Heart left ventricle (tissue), 16 donors: Measurements from ENCODE around the gene MUSK. TPM values are rescaled to one million over a fixed set of nuclear protein-coding genes. Genes with fewer than 3 reads are reported as not detected.

ENCODE experiments used
- ATAC-seq, 4 donors: fragments of 200-7000 bp; cut with Tn5 transposase; one replicate each; pipeline ENCODE4 v1.9.1; 2020 to 2022; ENCODE audit warnings: moderate library complexity in 4 of 4, mild to moderate bottlenecking in 3 of 4, moderate number of reproducible peaks in 1 of 4
- DNase-seq, 5 donors: peaks; one replicate each; pipeline ENCODE4 v3.0.0-alpha.2; 2020
- H3K27ac ChIP-seq, 12 donors: fragments of 200-600 bp; sonication (generic) in 4 of 12; one replicate each; pipeline versions ENCODE4 v1.5.0 to v1.8.0; 2016 to 2022; ENCODE audit warnings: mild to moderate bottlenecking in 2 of 12
- H3K27me3 ChIP-seq, 9 donors: fragments of 200-600 bp; sonication (generic) in 2 of 9; one replicate each; pipeline versions ENCODE4 v1.5.1 to v1.8.0; 2016 to 2022; ENCODE audit warnings: mild to moderate bottlenecking in 3 of 9
- H3K36me3 ChIP-seq, 9 donors: fragments of 200-600 bp; sonication (generic) in 2 of 9; one replicate each; pipeline versions ENCODE4 v1.5.0 to v1.8.0; 2018 to 2022; ENCODE audit warnings: mild to moderate bottlenecking in 2 of 9
- H3K4me1 ChIP-seq, 12 donors: fragments of 200-600 bp; sonication (generic) in 4 of 12; one replicate each; pipeline versions ENCODE4 v1.5.0 to v1.8.0; 2016 to 2022; ENCODE audit warnings: mild to moderate bottlenecking in 3 of 12
- H3K4me3 ChIP-seq, 12 donors: fragments of 200-600 bp; sonication (generic) in 4 of 12; one replicate each; pipeline versions ENCODE4 v1.5.0 to v1.8.0; 2017 to 2022; ENCODE audit warnings: mild to moderate bottlenecking in 9 of 12, moderate library complexity in 4 of 12
- H3K9me3 ChIP-seq, 12 donors: fragments of 200-600 bp; sonication (generic) in 4 of 12; one replicate each; pipeline versions ENCODE4 v1.5.0 to v1.8.0; 2016 to 2022; ENCODE audit warnings: mild to moderate bottlenecking in 1 of 12
- CTCF ChIP-seq, 12 donors: fragments of 200-600 bp; sonication (generic) in 4 of 12; IDR thresholded peaks; one replicate each; pipeline versions ENCODE4 v1.5.0 to v1.8.0; 2018 to 2022; ENCODE audit warnings: antibody characterized with exemption in 12 of 12, mild to moderate bottlenecking in 5 of 12
- POLR2A ChIP-seq, 2 donors: fragments of 450-650 bp; IDR thresholded peaks; one replicate each; pipeline ENCODE4 v1.6.1; 2017; ENCODE audit warnings: antibody characterized with exemption in 2 of 2, mild to moderate bottlenecking in 2 of 2, moderate library complexity in 2 of 2
- WGBS, 4 donors: extraction: QIAGEN DNeasy Blood & Tissue Kit in 2 of 4; methylation state at CpG; one replicate each; pipeline versions ENCODE4 v1.1.5 to v1.1.7; 2013 to 2018; 5-methylcytosine and 5-hydroxymethylcytosine counted together
- intact Hi-C, 10 donors: fragments of 100-400 bp; cut with DNase I; formaldehyde crosslinking; loops; one replicate each; pipeline versions ENCODE4 v1.11.1 to v1.14.2; 2022
- polyA plus RNA-seq, 2 donors: library from polyadenylated mRNA; stranded (reverse); fragments of 200-250 nt; gene quantifications; one replicate each; pipeline ENCODE4 v1.2.3, GENCODE V29; 2013
- total RNA-seq, 9 donors: library from RNA; depleted of rRNA in 2 of 9; stranded (reverse); fragments of >200 nt in 2 of 9; fragmentation: NEBNext Ultra II Directional in 3 of 9; extraction: Animal tissue kit (Norgen Biotek cat#: 25700) in 3 of 9; gene quantifications; one replicate each; pipeline versions ENCODE4 v1.1.0 to v1.2.4, GENCODE V29; 2016 to 2023
- donor health status: ischemic (EF 13 %, LVEDD 7.1; RV severe dilation, severe dysfunction).
- donor health status: healthy with polysubstance abuse.
- donor health status: DM: no; HTN: yes; CAD: no.
- donor health status: DM: no; HTN: no; CAD: no.
- donor health status: ischemic (EF 25% LVEDD 6.9; RV normal size, moderate dysfunction).
- donor health status: ischemic (EF 25% LVEDD 5.7; RV mildly dilated, moderate dysfunction).
- donor health status: healthy.
- donor health status: DM: yes; HTN: yes; CAD: no.
- donor health status: ischemic (EF 35%, LVEDD 5.7; RV mildly dilated, moderate dysfunction).
- donor health status: nonischemic (EF 11% LVEDD 7.7; RV severe dilation, severe dysfunction).
- donor health status: DM: yes; HTN: yes; CAD: no.
- donor health status: PGD.
- donor health status: ischemic (EF 29% LVEDD 5.4; RV normal size, mild dysfunction).
- donor health status: nonischemic (EF 23%, LVEDD 6.1; RV moderate dilation, normal function).

MUSK gene
- total and polyA plus RNA-seq, 11 donors: 0.23 to 6.0 (median 0.77) TPM

- intact Hi-C loops: no loop called here
- Histone ChIP-seq H3K36me3 (no peaks in the 10 kb centered on the region), H3K9me3 (no peaks in the 10 kb centered on the region), H3K27ac (no peak overlapping the region), H3K4me1 (peaks cover 0 to 10% (median 0%) of the 10 kb centered on the region in 12 donors), H3K4me3 (no peak overlapping the region), H3K27me3 (no peaks in the 10 kb centered on the region)
- ATAC-seq (no peak), DNase-seq (no peak)
- WGBS, 4 donors: 68 to 80% (median 71%) methylated on average over 5 of the region's 5 CpGs
- TF ChIP-seq POLR2A (IDR thresholded peaks at IDR 0.05) (no peak), CTCF (IDR thresholded peaks at IDR 0.05) (no peak)
These were observed 107.1 kb downstream of the MUSK start for GRCh38 chr9:110775724-110776123.

GRCh38 chr9:110776221-110776620 is 107.6 kb downstream of the MUSK start:
- no peaks in the 10 kb centered on the region for H3K27me3 ChIP-seq
- intact Hi-C loops: no loop called here
- TF ChIP-seq CTCF (IDR thresholded peaks at IDR 0.05) (no peak), POLR2A (IDR thresholded peaks at IDR 0.05) (no peak)
- H3K9me3 ChIP-seq: no peaks in the 10 kb centered on the region
- 54 to 73% (median 63%) methylated on average over 1 of the region's 1 CpG for WGBS, 4 donors
- ATAC-seq: no peak
- no peaks in the 10 kb centered on the region for H3K36me3 ChIP-seq
- no peak overlapping the region for H3K4me3 ChIP-seq
- no peak overlapping the region for H3K27ac ChIP-seq
- no peak for DNase-seq
- H3K4me1 ChIP-seq: peaks cover 0 to 10% (median 0%) of the 10 kb centered on the region in 12 donors

- ATAC-seq: no peak
- TF ChIP-seq POLR2A (IDR thresholded peaks at IDR 0.05) (no peak), CTCF (IDR thresholded peaks at IDR 0.05) (no peak)
- H3K9me3 ChIP-seq: no peaks in the 10 kb centered on the region
- intact Hi-C loops: no loop called here
- no peak overlapping the region for H3K4me3 ChIP-seq
- H3K27me3 ChIP-seq: no peaks in the 10 kb centered on the region
- H3K36me3 ChIP-seq: no peaks in the 10 kb centered on the region
- WGBS, 4 donors: 49 to 54% (median 50%) methylated on average over 5 of the region's 5 CpGs
- peak overlapping the region in 1 of 12 donors; percentile 6 for H3K27ac ChIP-seq
- DNase-seq: no peak
- H3K4me1 ChIP-seq: peaks cover 0 to 10% (median 0%) of the 10 kb centered on the region in 12 donors
These were observed 108.7 kb downstream of the MUSK start for GRCh38 chr9:110777196-110777875.

DNA sequence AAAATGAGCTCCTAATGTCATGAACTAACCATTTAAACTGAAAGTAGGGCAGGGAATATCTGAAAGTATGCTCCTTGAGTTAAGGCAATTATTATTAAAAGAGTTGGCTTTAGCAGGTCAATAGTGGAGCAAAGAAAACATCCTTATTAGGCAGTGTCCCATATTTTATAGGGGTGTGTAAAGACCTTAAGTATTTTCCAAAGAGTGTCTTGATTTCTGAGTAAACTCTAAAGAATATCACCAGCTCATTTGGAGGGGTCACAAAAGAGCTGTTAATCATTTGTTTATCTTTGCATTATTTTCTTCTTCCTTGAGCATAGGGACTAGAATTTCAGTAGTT is 109.3 kb downstream of the MUSK start:
- DNase-seq (no peak), ATAC-seq (no peak)
- no peak overlapping the region for H3K4me3 ChIP-seq
- intact Hi-C loops: no loop called here
- no peaks in the 10 kb centered on the region for H3K36me3 ChIP-seq
- TF ChIP-seq POLR2A (IDR thresholded peaks at IDR 0.05): no peak
- TF ChIP-seq CTCF (IDR thresholded peaks at IDR 0.05): no peak
- no peaks in the 10 kb centered on the region for H3K27me3 ChIP-seq
- H3K9me3 ChIP-seq: no peaks in the 10 kb centered on the region
- H3K27ac ChIP-seq: no peak overlapping the region
- H3K4me1 ChIP-seq: peaks cover 0 to 10% (median 0%) of the 10 kb centered on the region in 12 donors
